ENCODE data around the gene ATXN2. TPM values are rescaled to one million over a fixed set of nuclear protein-coding genes. Genes with fewer than 3 reads are reported as not detected.

ATXN2 gene
- total RNA-seq, 2 experiments from 2014 or later, result 36.1 to 81.4 TPM

DNA sequence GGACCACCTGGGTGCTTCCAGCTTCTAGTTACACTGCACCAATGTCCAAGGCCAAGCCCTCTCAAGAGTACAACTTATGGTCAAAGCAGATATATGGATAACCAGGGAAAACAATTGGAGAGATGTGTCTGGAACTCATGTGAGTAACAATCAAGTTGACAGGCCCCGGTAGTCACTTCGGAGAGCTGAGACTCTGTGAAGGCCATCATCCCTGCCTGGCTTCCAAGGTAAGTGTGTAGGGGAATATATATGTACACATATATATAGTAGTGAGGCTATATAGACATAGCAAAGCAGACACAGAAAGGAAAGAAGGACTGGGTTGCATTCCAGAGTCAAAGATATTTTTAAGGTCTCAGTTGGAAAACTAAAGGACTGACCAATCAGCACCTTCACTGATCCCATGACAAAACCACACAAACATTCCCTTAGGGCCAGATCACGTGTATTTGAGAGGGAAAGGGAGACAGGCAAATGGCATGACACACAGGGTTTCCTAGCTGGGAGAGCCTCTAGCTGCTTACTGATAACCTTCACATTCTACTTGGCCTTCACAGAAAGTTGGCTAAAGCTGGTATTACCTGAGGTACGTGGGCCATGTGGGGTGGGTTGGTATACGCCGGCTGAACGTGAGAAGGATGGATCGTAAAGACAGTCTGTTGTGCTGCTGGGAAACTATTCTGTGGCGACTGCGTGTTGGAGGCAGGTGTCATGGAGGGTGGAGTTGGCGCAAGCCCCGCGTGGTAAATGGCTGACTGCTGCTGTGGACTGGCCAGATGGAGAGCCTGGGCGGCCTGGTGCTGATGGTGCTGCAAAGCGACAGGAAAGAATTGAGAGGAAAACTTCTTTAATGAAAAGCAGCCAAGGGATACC is 143.4 kb downstream of the ATXN2 start:
- peaks cover 66% of the 10 kb centered on the region for H3K36me3 ChIP-seq (ENCODE audit: insufficient read depth, low read length)
- no peaks in the 10 kb centered on the region for H3K9me2 ChIP-seq (ENCODE audit: insufficient read depth, low read length)
- intact Hi-C loops (cut with micrococcal nuclease; ENCODE audit: unreplicated experiment), result no loop called here
- H3K79me2 ChIP-seq (ENCODE audit: insufficient read depth, low read depth, low read length), result no peaks in the 10 kb centered on the region
- no peak overlapping the region for H3K4me2 ChIP-seq (ENCODE audit: low read length)
- no peak overlapping the region for H3K4me3 ChIP-seq (ENCODE audit: low read depth, low read length, poor library complexity, severe bottlenecking)
- H3K9me3 ChIP-seq (ENCODE audit: low read length), result no peaks in the 10 kb centered on the region
- ChIA-PET CTCF (ENCODE audit: unreplicated experiment) (no interaction called here), POLR2A (interaction anchor here (0.6 to 1.7 kb wide), 2 partner anchors 11 to 71 kb away, joined by 3 to 4 read pairs; no protein-coding TSS in a partner anchor)
- H4K20me1 ChIP-seq (ENCODE audit: insufficient read depth, low read length), result no peaks in the 10 kb centered on the region; the same call in 1 of the 2 replicates
- H2AFZ ChIP-seq (ENCODE audit: low read length), result no peak overlapping the region
- BruUV-seq (replicated peaks), result no TSS peak
- DNase-seq (ENCODE audit: low spot score), result no peak
- H3K27ac ChIP-seq (ENCODE audit: low read depth, low read length, poor library complexity, severe bottlenecking), result no peak overlapping the region
- TF ChIP-seq EZH2phosphoT487 (IDR thresholded peaks at IDR 0.05; ENCODE audit: borderline replicate concordance, low read depth, low read length), result no peak
- TF ChIP-seq, protein P1, sequence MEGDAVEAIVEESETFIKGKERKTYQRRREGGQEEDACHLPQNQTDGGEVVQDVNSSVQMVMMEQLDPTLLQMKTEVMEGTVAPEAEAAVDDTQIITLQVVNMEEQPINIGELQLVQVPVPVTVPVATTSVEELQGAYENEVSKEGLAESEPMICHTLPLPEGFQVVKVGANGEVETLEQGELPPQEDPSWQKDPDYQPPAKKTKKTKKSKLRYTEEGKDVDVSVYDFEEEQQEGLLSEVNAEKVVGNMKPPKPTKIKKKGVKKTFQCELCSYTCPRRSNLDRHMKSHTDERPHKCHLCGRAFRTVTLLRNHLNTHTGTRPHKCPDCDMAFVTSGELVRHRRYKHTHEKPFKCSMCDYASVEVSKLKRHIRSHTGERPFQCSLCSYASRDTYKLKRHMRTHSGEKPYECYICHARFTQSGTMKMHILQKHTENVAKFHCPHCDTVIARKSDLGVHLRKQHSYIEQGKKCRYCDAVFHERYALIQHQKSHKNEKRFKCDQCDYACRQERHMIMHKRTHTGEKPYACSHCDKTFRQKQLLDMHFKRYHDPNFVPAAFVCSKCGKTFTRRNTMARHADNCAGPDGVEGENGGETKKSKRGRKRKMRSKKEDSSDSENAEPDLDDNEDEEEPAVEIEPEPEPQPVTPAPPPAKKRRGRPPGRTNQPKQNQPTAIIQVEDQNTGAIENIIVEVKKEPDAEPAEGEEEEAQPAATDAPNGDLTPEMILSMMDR (conservative IDR thresholded peaks at IDR 0.05; ENCODE audit: low read length), result no peak
- peaks cover 6% of the 10 kb centered on the region for H3K4me1 ChIP-seq (ENCODE audit: insufficient read depth, low read length, poor library complexity, severe bottlenecking)

GRCh38 chr12:111454716-111455447 is 144.2 kb downstream of the ATXN2 start:
- CTCF ChIA-PET (ENCODE audit: unreplicated experiment), result no interaction called here
- peaks cover 73% of the 10 kb centered on the region for H3K36me3 ChIP-seq (ENCODE audit: insufficient read depth, low read length)
- H3K79me2 ChIP-seq (ENCODE audit: insufficient read depth, low read depth, low read length), result no peaks in the 10 kb centered on the region
- H3K4me2 ChIP-seq (ENCODE audit: low read length), result no peak overlapping the region
- H3K9me3 ChIP-seq (ENCODE audit: low read length), result no peaks in the 10 kb centered on the region
- no peaks in the 10 kb centered on the region; the same call in 1 of the 2 replicates for H4K20me1 ChIP-seq (ENCODE audit: insufficient read depth, low read length)
- peaks cover 6% of the 10 kb centered on the region for H3K4me1 ChIP-seq (ENCODE audit: insufficient read depth, low read length, poor library complexity, severe bottlenecking)
- POLR2A ChIA-PET, result interaction anchor here (0.6 kb wide), 1 partner anchor 64 kb away, joined by 8 read pairs; no protein-coding TSS in a partner anchor
- no peaks in the 10 kb centered on the region for H3K9me2 ChIP-seq (ENCODE audit: insufficient read depth, low read length)
- DNase-seq (ENCODE audit: low spot score), result no peak
- no peak overlapping the region for H2AFZ ChIP-seq (ENCODE audit: low read length)
- no peak for TF ChIP-seq EZH2phosphoT487 (IDR thresholded peaks at IDR 0.05; ENCODE audit: borderline replicate concordance, low read depth, low read length)
- TF ChIP-seq, protein P1 (conservative IDR thresholded peaks at IDR 0.05; ENCODE audit: low read length), result no peak
- no peak overlapping the region for H3K4me3 ChIP-seq (ENCODE audit: low read depth, low read length, poor library complexity, severe bottlenecking)
- BruUV-seq (replicated peaks), result no TSS peak
- H3K27ac ChIP-seq (ENCODE audit: low read depth, low read length, poor library complexity, severe bottlenecking), result no peak overlapping the region
- intact Hi-C loops (cut with micrococcal nuclease; ENCODE audit: unreplicated experiment), result no loop called here
